PC-3 (cell line): ENCODE results near the gene UBA6.

Source experiments
- EZH2 ChIP-seq: fragments of 300-600 bp; sonication (generic); IDR thresholded peaks from one replicate; pipeline ENCODE4 v1.6.1; 2017; ENCODE audit warnings: antibody characterized with exemption, mild to moderate bottlenecking, low read length; ENCODE audit not compliant: unreplicated experiment
- EZH2phosphoT487 ChIP-seq: fragments of 300-600 bp; sonication (generic); IDR thresholded peaks from 2 replicates; pipeline ENCODE4 v1.6.1; 2018; ENCODE audit warnings: mild to moderate bottlenecking, antibody characterized with exemption, low read length, borderline replicate concordance
- TF ChIP-seq, protein P1 (sequence below): fragments of 300-600 bp; sonication (generic); conservative IDR thresholded peaks from 2 replicates; pipeline ENCODE4 v1.5.1; 2017; ENCODE audit warnings: antibody characterized with exemption, low read depth, mild to moderate bottlenecking, low read length

DNA sequence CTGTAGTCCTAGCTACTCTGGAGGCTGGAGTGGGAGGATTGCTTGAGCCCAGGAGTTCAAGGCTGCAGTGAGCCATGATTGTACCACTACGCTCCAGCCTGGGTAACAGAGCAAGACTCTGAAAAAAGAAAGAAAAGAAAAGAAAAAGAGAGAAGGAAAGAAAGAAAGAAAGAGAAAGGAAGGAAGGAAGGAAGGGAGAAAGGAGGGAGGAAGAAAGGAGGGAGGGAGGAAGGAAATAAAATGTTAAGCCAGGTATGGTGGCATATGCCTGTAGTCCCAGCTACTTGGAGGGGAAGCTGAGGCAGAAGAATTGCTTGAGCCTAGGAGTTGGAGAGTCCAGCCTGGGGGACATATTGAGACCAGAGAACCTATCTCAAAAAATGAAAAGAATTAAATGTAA lies 130.4 kb downstream of the UBA6 start:
- TF ChIP-seq, protein P1, sequence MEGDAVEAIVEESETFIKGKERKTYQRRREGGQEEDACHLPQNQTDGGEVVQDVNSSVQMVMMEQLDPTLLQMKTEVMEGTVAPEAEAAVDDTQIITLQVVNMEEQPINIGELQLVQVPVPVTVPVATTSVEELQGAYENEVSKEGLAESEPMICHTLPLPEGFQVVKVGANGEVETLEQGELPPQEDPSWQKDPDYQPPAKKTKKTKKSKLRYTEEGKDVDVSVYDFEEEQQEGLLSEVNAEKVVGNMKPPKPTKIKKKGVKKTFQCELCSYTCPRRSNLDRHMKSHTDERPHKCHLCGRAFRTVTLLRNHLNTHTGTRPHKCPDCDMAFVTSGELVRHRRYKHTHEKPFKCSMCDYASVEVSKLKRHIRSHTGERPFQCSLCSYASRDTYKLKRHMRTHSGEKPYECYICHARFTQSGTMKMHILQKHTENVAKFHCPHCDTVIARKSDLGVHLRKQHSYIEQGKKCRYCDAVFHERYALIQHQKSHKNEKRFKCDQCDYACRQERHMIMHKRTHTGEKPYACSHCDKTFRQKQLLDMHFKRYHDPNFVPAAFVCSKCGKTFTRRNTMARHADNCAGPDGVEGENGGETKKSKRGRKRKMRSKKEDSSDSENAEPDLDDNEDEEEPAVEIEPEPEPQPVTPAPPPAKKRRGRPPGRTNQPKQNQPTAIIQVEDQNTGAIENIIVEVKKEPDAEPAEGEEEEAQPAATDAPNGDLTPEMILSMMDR = no peak
- TF ChIP-seq EZH2phosphoT487 (no peak), EZH2 (no peak)
